Upper lobe of left lung (tissue), 6 donors: ENCODE results near the gene AFF3. TPM values are rescaled to one million over a fixed set of nuclear protein-coding genes. Genes with fewer than 3 reads are reported as not detected.
"Not testable (repeated sequence)": the region's sequence is repeated elsewhere in the genome, so short reads cannot be mapped to it uniquely, and the experiment has no call there.

Experiments
- ATAC-seq, 2 donors: fragments of 200-7000 bp; cut with Tn5 transposase; one replicate each; pipeline ENCODE4 v1.9.1; 2022; ENCODE audit warnings: mild to moderate bottlenecking in 2 of 2, moderate library complexity in 2 of 2; ENCODE audit not compliant: low FRiP score in 2 of 2
- DNase-seq, 2 donors: peaks; one replicate each; pipeline ENCODE4 v3.0.0-alpha.2; 2019 to 2020
- H3K27ac ChIP-seq, 4 donors: fragments of 200-600 bp; sonication (generic); one replicate each; pipeline ENCODE4 v1.5.1; 2016 to 2019
- H3K27me3 ChIP-seq, 4 donors: fragments of 200-600 bp; sonication (generic); one replicate each; pipeline ENCODE4 v1.5.1; 2017 to 2019
- H3K36me3 ChIP-seq, 4 donors: fragments of 200-600 bp; sonication (generic); one replicate each; pipeline ENCODE4 v1.5.1; 2016 to 2019
- H3K4me1 ChIP-seq, 4 donors: fragments of 200-600 bp; sonication (generic); one replicate each; pipeline ENCODE4 v1.5.1; 2018 to 2019
- H3K4me3 ChIP-seq, 4 donors: fragments of 200-600 bp; sonication (generic); one replicate each; pipeline ENCODE4 v1.5.1; 2017 to 2019; ENCODE audit warnings: mild to moderate bottlenecking in 2 of 4, moderate library complexity in 1 of 4
- H3K9me3 ChIP-seq, 4 donors: fragments of 200-600 bp; sonication (generic); one replicate each; pipeline ENCODE4 v1.5.1; 2018 to 2019
- CTCF ChIP-seq, 6 experiments: fragments of 450-650 bp in 4 of 6; fragments of 200-600 bp in 2 of 6; sonication (generic) in 2 of 6; IDR thresholded peaks; one replicate each; pipeline ENCODE4 v1.5.1; 2016 to 2019; ENCODE audit warnings: antibody characterized with exemption in 6 of 6
- EP300 ChIP-seq, 4 donors: sonication (generic); formaldehyde crosslinking; IDR thresholded peaks; one replicate each; pipeline ENCODE4 v1.5.1; 2017; ENCODE audit warnings: antibody characterized with exemption in 4 of 4, control low read depth in 2 of 4
- POLR2A ChIP-seq, 4 donors: fragments of 450-650 bp; IDR thresholded peaks; one replicate each; pipeline ENCODE4 v1.5.1; 2016 to 2017; ENCODE audit warnings: antibody characterized with exemption in 4 of 4, mild to moderate bottlenecking in 2 of 4
- POLR2AphosphoS5 ChIP-seq, 2 donors: sonication (generic); formaldehyde crosslinking; IDR thresholded peaks; one replicate each; pipeline ENCODE4 v1.5.1; 2017; ENCODE audit warnings: antibody characterized with exemption in 2 of 2
- WGBS, 2 donors: methylation state at CpG; one replicate each; pipeline ENCODE4 v1.1.5; 2017 to 2018; 5-methylcytosine and 5-hydroxymethylcytosine counted together
- total RNA-seq, 6 donors: library from RNA; depleted of rRNA in 4 of 6; stranded (reverse); fragments of >200 nt in 4 of 6; gene quantifications; one replicate each; pipeline versions ENCODE4 v1.1.0 to v1.2.1, GENCODE V29; 2016 to 2021
- donor health status: DM: no; HTN: no; CAD: no; lungs with moderate emphysema.
- donor health status: DM: no; HTN: yes; CAD: no; lungs with severe emphysema.

Gene AFF3
- total RNA-seq, 6 donors from 2014 or later, result 21.0 to 195 (median 47.9) TPM

GRCh38 chr2:99936065-99936464 is 206.3 kb downstream of the AFF3 start:
- Histone ChIP-seq H3K9me3 (no peaks in the 10 kb centered on the region), H3K36me3 (no peaks in the 10 kb centered on the region), H3K4me3 (no peak overlapping the region), H3K27ac (no peak overlapping the region), H3K4me1 (no peaks in the 10 kb centered on the region), H3K27me3 (no peaks in the 10 kb centered on the region)
- ATAC-seq, result no peak
- TF ChIP-seq EP300 (IDR thresholded peaks at IDR 0.05) (no peak), CTCF (IDR thresholded peaks at IDR 0.05) (no peak), POLR2AphosphoS5 (IDR thresholded peaks at IDR 0.05) (no peak), POLR2A (IDR thresholded peaks at IDR 0.05) (no peak)
- DNase-seq, result no peak
- WGBS, 2 donors, result 65 to 98% methylated on average over 3 of the region's 3 CpGs

- TF ChIP-seq POLR2A (IDR thresholded peaks at IDR 0.05), result no peak
- TF ChIP-seq CTCF (IDR thresholded peaks at IDR 0.05), result no peak
- no peak for TF ChIP-seq EP300 (IDR thresholded peaks at IDR 0.05)
- TF ChIP-seq POLR2AphosphoS5 (IDR thresholded peaks at IDR 0.05), result no peak
- Histone ChIP-seq H3K36me3 (no peaks in the 10 kb centered on the region), H3K4me3 (no peak overlapping the region), H3K9me3 (no peaks in the 10 kb centered on the region), H3K27ac (no peak overlapping the region), H3K4me1 (no peaks in the 10 kb centered on the region), H3K27me3 (no peaks in the 10 kb centered on the region)
- WGBS, 2 donors, result 86 to 90% methylated on average over 5 of the region's 5 CpGs
- DNase-seq, result no peak
- no peak for ATAC-seq
Observed at GRCh38 chr2:99935662-99936061, 206.7 kb downstream of the AFF3 start.

GRCh38 chr2:99933894-99934650 is 208.3 kb downstream of the AFF3 start:
- Histone ChIP-seq H3K36me3 (no peaks in the 10 kb centered on the region), H3K27me3 (no peaks in the 10 kb centered on the region), H3K4me3 (no peak overlapping the region), H3K9me3 (no peaks in the 10 kb centered on the region), H3K27ac (no peak overlapping the region), H3K4me1 (no peaks in the 10 kb centered on the region)
- TF ChIP-seq POLR2A (IDR thresholded peaks at IDR 0.05), result no peak
- no peak for TF ChIP-seq CTCF (IDR thresholded peaks at IDR 0.05)
- TF ChIP-seq POLR2AphosphoS5 (IDR thresholded peaks at IDR 0.05), result no peak
- no peak for TF ChIP-seq EP300 (IDR thresholded peaks at IDR 0.05)
- ATAC-seq (no peak), DNase-seq (no peak)
- WGBS, 2 donors, result 89 to 93% methylated on average over 6 of the region's 6 CpGs

DNA sequence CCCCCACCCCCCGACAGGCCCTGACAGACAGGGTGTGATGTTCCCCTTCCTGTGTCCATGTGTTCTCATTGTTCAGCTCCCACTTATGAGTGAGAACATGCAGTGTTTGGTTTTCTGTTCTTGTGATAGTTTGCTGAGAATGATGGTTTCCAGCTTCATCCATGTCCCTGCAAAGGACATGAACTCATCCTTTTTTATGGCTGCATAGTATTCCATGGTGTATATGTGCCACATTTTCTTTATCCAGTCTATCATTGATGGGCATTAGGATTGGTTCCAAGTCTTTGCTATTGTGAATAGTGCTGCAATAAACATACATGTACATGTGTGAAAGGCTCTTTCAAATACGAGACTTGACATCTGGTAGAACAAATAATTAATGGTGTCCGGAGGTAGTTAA is 208.9 kb downstream of the AFF3 start:
- 98 to 100% methylated on average over 3 of the region's 3 CpGs for WGBS, 2 donors
- H3K36me3 ChIP-seq, ATAC-seq, H3K9me3 ChIP-seq, H3K27me3 ChIP-seq, H3K27ac ChIP-seq, H3K4me1 ChIP-seq, DNase-seq, H3K4me3 ChIP-seq: not testable (repeated sequence)

DNA sequence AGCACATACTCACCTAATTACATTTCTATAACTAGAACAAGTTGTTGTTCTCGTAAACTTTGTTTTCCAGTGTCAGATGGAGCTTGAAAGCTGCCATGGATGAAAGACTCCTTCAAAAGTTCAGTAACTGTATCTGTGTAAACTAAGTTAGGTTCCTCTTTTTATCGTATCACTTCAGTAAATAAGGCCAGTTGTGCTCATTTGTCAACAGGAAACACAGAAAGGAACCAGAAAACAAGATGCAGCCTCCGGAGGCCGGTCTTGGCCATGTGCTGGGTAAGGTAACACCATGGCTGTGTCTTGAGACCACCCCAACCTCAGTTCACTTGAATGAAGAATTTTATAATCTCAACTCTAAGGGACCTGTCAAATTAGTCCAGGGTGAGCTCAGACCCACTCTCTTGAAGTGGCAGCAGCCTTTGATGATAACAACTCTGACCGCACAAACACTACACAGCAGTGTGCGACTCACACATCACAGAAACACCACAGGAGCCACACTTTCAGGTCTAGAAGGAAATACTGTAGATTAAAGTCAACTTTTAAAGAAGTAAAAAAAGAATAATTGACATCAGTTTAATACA is 213.8 kb downstream of the AFF3 start:
- no peak for DNase-seq
- 62 to 74% methylated on average over 6 of the region's 6 CpGs for WGBS, 2 donors

GRCh38 chr2:99927690-99928207 is 214.6 kb downstream of the AFF3 start:
- not testable (repeated sequence) for H3K36me3 ChIP-seq, ATAC-seq, H3K27me3 ChIP-seq, H3K27ac ChIP-seq, H3K4me3 ChIP-seq, H3K4me1 ChIP-seq, DNase-seq, H3K9me3 ChIP-seq
- 91 to 96% methylated on average over 7 of the region's 7 CpGs for WGBS, 2 donors

More for the DNA sequence above, 213.8 kb downstream of the AFF3 start:
- Histone ChIP-seq H3K36me3 (no peaks in the 10 kb centered on the region), H3K4me3 (no peak overlapping the region), H3K9me3 (no peaks in the 10 kb centered on the region), H3K27me3 (no peaks in the 10 kb centered on the region), H3K27ac (no peak overlapping the region), H3K4me1 (no peaks in the 10 kb centered on the region)
- ATAC-seq, result no peak
- TF ChIP-seq EP300 (IDR thresholded peaks at IDR 0.05) (no peak), POLR2AphosphoS5 (IDR thresholded peaks at IDR 0.05) (no peak), CTCF (IDR thresholded peaks at IDR 0.05) (no peak), POLR2A (IDR thresholded peaks at IDR 0.05) (no peak)
